Astrocyte of the spinal cord (primary cell): Measurements from ENCODE around the gene CRAMP1.

Experiments used
- DNase-seq: peaks from one replicate; pipeline ENCODE4 v3.0.0; 2011; ENCODE audit warnings: low read depth, low spot score
- H3K4me3 ChIP-seq: 2 replicates; pipeline ENCODE4 v1.5.1; 2011; ENCODE audit warnings: low read depth, mild to moderate bottlenecking, low read length, moderate library complexity
- in situ Hi-C: cut with HindIII; loops from 2 replicates; pipeline ENCODE4 v1.10.0; 2017; ENCODE audit warnings: low sequenced_read_pairs
- TF ChIP-seq, protein P1 (sequence below): IDR thresholded peaks from 2 replicates; pipeline ENCODE4 v1.5.1; 2012; ENCODE audit warnings: low read depth, mild to moderate bottlenecking, low read length, inconsistent platforms

CRAMP1 gene

GRCh38 chr16:1572673-1573072 is 39.5 kb upstream of the CRAMP1 start:
- in situ Hi-C loops: no loop called here
- no peak for DNase-seq
- TF ChIP-seq, protein P1, sequence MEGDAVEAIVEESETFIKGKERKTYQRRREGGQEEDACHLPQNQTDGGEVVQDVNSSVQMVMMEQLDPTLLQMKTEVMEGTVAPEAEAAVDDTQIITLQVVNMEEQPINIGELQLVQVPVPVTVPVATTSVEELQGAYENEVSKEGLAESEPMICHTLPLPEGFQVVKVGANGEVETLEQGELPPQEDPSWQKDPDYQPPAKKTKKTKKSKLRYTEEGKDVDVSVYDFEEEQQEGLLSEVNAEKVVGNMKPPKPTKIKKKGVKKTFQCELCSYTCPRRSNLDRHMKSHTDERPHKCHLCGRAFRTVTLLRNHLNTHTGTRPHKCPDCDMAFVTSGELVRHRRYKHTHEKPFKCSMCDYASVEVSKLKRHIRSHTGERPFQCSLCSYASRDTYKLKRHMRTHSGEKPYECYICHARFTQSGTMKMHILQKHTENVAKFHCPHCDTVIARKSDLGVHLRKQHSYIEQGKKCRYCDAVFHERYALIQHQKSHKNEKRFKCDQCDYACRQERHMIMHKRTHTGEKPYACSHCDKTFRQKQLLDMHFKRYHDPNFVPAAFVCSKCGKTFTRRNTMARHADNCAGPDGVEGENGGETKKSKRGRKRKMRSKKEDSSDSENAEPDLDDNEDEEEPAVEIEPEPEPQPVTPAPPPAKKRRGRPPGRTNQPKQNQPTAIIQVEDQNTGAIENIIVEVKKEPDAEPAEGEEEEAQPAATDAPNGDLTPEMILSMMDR: no peak
- H3K4me3 ChIP-seq: no peak overlapping the region

DNA sequence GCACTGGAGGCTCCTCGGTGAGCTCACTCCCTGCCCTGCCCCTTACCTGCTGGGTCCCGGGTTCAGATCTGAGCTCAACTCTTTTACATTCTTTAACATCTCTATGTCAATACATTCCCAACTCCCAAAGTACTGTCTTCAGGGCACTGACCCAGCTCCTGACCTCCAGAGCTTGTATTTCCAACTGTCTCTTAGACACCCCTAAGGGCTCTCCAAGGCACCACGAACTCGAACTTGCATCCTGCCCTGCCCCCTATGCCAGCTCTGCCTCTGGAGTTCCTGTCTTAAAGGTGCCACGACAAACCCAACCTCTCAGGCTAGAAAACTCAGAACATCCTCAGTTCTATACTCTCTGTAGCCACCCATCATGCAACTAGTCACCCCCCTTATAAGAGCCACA is 38.9 kb upstream of the CRAMP1 start:
- TF ChIP-seq, protein P1: no peak
- in situ Hi-C loops: no loop called here
- no peak overlapping the region for H3K4me3 ChIP-seq
- no peak for DNase-seq

DNA sequence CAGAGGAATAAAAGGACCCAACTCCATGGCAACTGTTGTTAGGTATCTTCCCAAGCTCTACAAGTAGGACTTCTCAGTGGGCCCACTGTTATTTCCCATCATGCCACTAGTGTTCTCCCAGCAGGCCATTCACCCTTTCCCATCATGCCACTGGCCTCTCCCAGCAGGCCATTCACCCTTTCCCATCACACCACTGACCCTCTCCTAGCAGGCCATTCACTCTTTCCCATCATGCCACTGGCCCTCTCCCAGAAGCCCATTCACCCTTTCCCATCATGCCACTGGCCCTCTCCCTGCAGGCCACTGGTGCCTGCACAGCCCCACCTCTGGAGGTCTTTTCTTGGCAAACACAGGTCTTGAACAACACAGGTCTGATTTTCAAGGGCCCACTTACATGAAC is 36.6 kb upstream of the CRAMP1 start:
- TF ChIP-seq, protein P1: no peak
- in situ Hi-C loops: no loop called here
- no peak for DNase-seq
- H3K4me3 ChIP-seq: no peak overlapping the region

DNA sequence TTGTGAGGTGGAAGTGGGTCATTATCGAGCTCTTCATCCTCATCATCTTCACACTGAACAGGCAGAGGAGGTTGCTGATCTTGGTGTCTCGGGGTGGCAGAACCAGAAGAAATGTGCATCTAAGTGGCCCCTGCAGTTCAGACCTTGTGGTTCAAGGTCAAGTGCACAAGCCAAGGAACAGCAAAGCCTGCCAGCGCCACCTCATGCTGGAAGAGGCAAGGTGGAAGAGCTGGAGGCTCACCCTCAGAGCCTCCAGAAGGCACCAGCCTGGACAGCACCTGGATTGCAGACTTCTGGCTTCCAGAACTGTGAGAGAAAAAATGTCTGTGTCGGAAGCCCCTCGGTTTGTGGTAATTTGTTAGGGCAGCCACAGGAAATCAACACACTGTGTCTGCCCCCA is 32.9 kb upstream of the CRAMP1 start:
- TF ChIP-seq, protein P1: no peak
- no peak for DNase-seq
- in situ Hi-C loops: no loop called here
- no peak overlapping the region for H3K4me3 ChIP-seq

GRCh38 chr16:1580256-1580655 is 31.9 kb upstream of the CRAMP1 start:
- in situ Hi-C loops: no loop called here
- TF ChIP-seq, protein P1: no peak

GRCh38 chr16:1580956-1581355 is 31.2 kb upstream of the CRAMP1 start:
- TF ChIP-seq, protein P1: no peak
- no peak for DNase-seq
- in situ Hi-C loops: no loop called here
- no peak overlapping the region for H3K4me3 ChIP-seq

More at GRCh38 chr16:1580256-1580655, 31.9 kb upstream of the CRAMP1 start:
- no peak for DNase-seq
- no peak overlapping the region for H3K4me3 ChIP-seq

DNA sequence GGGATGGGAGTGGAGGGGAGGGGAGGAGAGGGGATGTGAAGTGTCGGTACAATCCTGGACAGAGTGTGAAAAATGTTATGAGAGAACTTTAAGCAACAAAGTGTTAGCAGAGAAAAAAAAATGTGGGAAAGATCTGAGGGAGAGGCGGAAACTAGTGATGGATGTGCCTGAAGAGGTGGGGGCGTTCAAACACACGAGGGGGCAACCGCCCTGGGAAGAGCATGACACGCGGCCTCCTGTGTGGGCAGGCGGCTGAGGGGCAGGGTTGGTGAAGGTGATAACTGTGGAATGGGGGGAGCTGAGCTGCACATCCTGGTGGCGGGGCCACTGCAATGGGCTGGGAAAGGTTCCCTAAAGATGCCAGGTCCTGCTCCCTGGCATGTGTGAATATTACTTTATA is 30.4 kb upstream of the CRAMP1 start:
- in situ Hi-C loops: no loop called here
- DNase-seq: no peak
- TF ChIP-seq, protein P1: no peak
- no peak overlapping the region for H3K4me3 ChIP-seq
